Measurements from ENCODE around the gene SLC1A2.

The SLC1A2 gene

GRCh38 chr11:35348898-35349687 is 70.3 kb downstream of the SLC1A2 start:
- no peak for DNase-seq (ENCODE audit: low spot score)

GRCh38 chr11:35347921-35348331 is 71.4 kb downstream of the SLC1A2 start:
- no peak for DNase-seq (ENCODE audit: low spot score)

GRCh38 chr11:35347173-35347878 is 72.0 kb downstream of the SLC1A2 start:
- no peak for DNase-seq (ENCODE audit: low spot score)

- DNase-seq (ENCODE audit: low spot score): no peak
These were observed 72.7 kb downstream of the SLC1A2 start for GRCh38 chr11:35346472-35347156.

- no peak for DNase-seq (ENCODE audit: low spot score)
These were observed 74.4 kb downstream of the SLC1A2 start for GRCh38 chr11:35344681-35345574.

- no peak for DNase-seq (ENCODE audit: low spot score)
These were observed 76.2 kb downstream of the SLC1A2 start for GRCh38 chr11:35343033-35343598.

- DNase-seq (ENCODE audit: low spot score): no peak
These were observed 78.6 kb downstream of the SLC1A2 start for GRCh38 chr11:35340715-35341114.

- no peak for DNase-seq (ENCODE audit: low spot score)
These were observed 79.3 kb downstream of the SLC1A2 start for GRCh38 chr11:35340071-35340470.

GRCh38 chr11:35338921-35339320 is 80.4 kb downstream of the SLC1A2 start:
- DNase-seq (ENCODE audit: low spot score): no peak

GRCh38 chr11:35337914-35338305 is 81.4 kb downstream of the SLC1A2 start:
- no peak for DNase-seq (ENCODE audit: low spot score)

- no peak for DNase-seq (ENCODE audit: low spot score)
These were observed 82.0 kb downstream of the SLC1A2 start for GRCh38 chr11:35337136-35337913.

GRCh38 chr11:35336726-35337125 is 82.6 kb downstream of the SLC1A2 start:
- DNase-seq (ENCODE audit: low spot score): no peak

GRCh38 chr11:35335226-35335625 is 84.1 kb downstream of the SLC1A2 start:
- no peak for DNase-seq (ENCODE audit: low spot score)

- no peak for DNase-seq (ENCODE audit: low spot score)
These were observed 84.8 kb downstream of the SLC1A2 start for GRCh38 chr11:35334385-35335090.

GRCh38 chr11:35332524-35332923 is 86.8 kb downstream of the SLC1A2 start:
- DNase-seq (ENCODE audit: low spot score): no peak

- no peak for DNase-seq (ENCODE audit: low spot score)
These were observed 88.4 kb downstream of the SLC1A2 start for GRCh38 chr11:35330931-35331330.

GRCh38 chr11:35330156-35330889 is 89.0 kb downstream of the SLC1A2 start:
- DNase-seq (ENCODE audit: low spot score): no peak

- no peak for DNase-seq (ENCODE audit: low spot score)
These were observed 91.5 kb downstream of the SLC1A2 start for GRCh38 chr11:35327829-35328228.

- no peak for DNase-seq (ENCODE audit: low spot score)
These were observed 93.0 kb downstream of the SLC1A2 start for GRCh38 chr11:35326266-35326879.

All from hematopoietic multipotent progenitor cell treated with erythropoietin and hydrocortisone succinate and interleukin-3 and kit ligand, for 17 days (in vitro differentiated cells).